GM12801 (cell line): ENCODE measurements around the gene TRIM37.

Source experiments
- TF ChIP-seq, protein P1 (sequence below): IDR thresholded peaks from one replicate; pipeline ENCODE4 v1.5.1; 2011; ENCODE audit warnings: control low read depth; ENCODE audit not compliant: insufficient read length; ENCODE audit errors: extremely low read depth

Gene TRIM37

DNA sequence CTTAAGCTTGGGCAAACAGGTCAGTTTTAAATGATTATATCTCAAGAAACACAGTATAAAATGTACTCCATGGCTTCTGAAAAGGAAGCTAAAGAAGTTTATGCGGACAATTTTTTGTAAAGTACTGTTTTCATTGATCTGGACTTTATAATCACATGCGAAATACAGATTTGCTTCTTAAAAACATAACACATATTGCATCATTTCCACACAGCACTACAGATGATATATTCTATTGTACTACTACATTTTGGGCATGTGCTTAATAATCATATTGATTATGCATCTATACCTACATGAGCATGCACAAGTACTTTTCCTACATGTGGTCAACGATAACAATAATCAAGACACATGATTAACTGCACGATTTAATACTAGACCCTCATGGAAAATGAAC lies 22.5 kb downstream of the TRIM37 start:
- TF ChIP-seq, protein P1, sequence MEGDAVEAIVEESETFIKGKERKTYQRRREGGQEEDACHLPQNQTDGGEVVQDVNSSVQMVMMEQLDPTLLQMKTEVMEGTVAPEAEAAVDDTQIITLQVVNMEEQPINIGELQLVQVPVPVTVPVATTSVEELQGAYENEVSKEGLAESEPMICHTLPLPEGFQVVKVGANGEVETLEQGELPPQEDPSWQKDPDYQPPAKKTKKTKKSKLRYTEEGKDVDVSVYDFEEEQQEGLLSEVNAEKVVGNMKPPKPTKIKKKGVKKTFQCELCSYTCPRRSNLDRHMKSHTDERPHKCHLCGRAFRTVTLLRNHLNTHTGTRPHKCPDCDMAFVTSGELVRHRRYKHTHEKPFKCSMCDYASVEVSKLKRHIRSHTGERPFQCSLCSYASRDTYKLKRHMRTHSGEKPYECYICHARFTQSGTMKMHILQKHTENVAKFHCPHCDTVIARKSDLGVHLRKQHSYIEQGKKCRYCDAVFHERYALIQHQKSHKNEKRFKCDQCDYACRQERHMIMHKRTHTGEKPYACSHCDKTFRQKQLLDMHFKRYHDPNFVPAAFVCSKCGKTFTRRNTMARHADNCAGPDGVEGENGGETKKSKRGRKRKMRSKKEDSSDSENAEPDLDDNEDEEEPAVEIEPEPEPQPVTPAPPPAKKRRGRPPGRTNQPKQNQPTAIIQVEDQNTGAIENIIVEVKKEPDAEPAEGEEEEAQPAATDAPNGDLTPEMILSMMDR, result no peak

DNA sequence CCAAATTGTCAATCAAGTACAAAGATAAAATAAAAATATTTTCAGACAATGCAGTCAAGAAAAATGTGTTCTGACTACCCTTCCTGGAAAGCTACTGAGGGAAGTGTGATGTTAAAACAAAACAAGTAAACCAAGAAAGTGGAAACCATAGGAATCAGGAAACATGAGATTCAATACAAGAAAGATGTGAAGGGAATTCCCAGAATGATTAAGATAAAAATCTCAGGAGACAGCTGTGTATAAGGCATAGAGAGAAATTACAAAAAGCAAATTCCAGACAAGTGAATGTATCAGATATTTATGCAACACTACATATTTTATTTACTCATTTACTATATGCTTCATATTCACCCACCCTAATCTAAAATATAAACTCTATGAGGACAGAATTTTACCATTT lies 32.2 kb downstream of the TRIM37 start:
- TF ChIP-seq, protein P1, result no peak

DNA sequence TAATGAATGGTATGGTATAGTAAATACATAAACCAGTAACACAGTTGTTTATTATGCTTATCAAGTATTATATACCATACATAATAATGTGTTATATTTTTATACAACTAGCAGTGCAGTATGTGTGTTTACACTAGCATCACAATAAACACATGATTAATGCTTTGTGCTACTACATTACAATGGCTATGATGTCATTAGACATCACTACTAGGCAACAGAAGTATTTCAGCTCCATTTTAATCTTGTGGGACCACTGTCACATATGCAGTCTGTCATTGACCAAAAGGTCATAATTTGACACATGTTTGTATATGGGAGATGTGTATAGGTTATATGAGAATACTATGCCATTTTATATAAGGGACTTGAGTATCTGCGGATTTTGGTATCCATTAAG lies 32.7 kb downstream of the TRIM37 start:
- TF ChIP-seq, protein P1, result no peak

DNA sequence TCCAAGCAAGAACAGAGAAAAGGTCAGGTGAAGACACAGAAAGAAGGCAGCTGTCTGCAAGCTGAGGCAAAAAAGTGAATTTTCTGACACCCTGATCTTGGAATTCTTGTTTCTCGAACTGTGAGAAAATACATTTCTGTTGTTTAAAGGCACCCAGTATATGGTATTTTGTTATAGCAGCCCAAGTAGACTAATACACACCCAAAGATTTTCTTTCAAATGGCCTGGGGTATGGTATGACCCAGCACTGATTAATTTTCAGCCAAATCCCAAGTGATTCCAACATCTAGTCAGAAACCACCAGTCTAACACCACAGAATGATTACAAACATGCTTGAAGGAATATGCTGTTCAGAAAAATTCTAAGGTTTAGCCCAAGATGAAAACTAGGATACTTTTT lies 36.8 kb downstream of the TRIM37 start:
- TF ChIP-seq, protein P1, result no peak

DNA sequence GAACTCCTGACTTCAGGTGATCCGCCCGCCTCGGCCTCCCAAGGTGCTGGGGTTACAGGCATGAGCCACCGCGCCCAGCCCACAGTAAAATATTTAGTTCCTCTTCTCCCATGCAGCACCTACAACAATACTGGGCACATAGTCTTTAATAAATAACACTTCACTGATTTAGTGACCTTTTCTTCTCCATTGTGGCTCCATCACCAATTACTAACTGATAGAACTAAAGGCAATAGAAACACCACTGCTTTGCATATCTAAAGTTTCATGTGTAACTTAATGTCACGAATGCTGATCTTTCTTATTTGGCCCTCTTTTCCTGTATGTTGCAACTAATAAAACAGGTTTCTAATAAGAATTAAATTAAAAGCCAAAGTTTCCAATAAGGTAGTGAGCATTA lies 38.9 kb downstream of the TRIM37 start:
- TF ChIP-seq, protein P1, result no peak

DNA sequence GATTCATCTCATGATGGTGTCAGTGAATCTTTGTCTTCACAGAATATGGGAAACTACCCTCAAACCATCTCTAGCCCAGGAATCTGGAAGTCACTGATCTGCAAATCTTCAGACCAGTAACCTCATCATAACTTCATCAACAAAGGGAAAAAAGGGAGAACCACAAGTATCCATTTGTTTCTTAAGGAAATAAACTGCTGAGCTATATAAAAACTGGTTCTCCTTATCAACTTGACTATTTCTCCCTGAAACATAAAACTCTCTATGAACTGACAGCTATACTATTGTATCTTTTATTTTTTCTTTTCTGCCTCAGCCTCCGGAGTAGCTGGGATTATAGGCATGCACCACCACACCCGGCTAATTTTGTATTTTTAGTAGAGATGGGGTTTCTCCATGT lies 39.3 kb downstream of the TRIM37 start:
- TF ChIP-seq, protein P1, result no peak

DNA sequence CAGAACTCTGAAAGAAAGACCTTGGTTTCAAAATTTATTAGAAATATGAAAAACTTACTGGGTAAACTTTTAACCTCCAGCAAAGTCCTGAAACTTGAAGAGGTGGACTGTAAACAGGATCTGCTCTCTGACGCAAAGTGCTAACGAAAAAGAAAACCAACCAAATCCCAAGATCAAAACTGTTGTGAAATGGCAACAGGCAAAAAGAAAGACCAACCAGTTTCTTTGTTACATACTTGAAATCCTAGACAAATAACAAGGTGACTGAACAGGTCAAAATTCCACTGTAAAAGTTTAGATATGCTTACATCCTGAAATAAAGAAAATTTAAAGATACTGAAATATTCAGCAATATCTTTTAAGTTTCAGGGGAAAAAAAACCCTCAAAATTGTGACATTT lies 44.2 kb downstream of the TRIM37 start:
- TF ChIP-seq, protein P1, result no peak

DNA sequence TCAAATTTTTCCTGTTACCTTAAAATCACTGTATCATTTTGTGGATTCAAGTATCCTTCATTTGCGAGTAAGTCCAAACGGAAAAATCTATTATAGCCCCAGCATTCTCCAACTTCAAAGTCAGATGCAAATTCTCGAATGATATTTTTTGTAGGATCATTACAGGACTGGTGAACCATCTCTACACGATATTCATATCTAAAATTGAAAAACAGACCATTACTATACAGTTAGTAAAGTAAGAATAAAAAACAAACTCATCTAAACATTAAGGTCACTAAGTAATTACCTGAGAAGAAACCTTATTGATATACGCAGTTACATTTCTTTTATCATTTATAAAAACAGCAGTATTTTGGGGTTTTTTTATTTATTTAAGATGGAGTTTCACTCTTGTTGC lies 49.8 kb downstream of the TRIM37 start:
- TF ChIP-seq, protein P1, result no peak
